Skin of body (tissue), 2 donors: ENCODE data around the gene TNFSF13. TPM values are rescaled to one million over a fixed set of nuclear protein-coding genes. Genes with fewer than 3 reads are reported as not detected.

Experiments
- DNase-seq: peaks from one replicate; lab custom pipeline; 2025; lab: John Stamatoyannopoulos, UW
- total RNA-seq: library from RNA; depleted of rRNA; stranded (reverse); fragments of >200 nt; gene quantifications from one replicate; pipeline ENCODE4 v1.2.3, GENCODE V29; 2014

TNFSF13 gene
- total RNA-seq, 1 donor from 2014 or later, result 1.7 TPM

DNA sequence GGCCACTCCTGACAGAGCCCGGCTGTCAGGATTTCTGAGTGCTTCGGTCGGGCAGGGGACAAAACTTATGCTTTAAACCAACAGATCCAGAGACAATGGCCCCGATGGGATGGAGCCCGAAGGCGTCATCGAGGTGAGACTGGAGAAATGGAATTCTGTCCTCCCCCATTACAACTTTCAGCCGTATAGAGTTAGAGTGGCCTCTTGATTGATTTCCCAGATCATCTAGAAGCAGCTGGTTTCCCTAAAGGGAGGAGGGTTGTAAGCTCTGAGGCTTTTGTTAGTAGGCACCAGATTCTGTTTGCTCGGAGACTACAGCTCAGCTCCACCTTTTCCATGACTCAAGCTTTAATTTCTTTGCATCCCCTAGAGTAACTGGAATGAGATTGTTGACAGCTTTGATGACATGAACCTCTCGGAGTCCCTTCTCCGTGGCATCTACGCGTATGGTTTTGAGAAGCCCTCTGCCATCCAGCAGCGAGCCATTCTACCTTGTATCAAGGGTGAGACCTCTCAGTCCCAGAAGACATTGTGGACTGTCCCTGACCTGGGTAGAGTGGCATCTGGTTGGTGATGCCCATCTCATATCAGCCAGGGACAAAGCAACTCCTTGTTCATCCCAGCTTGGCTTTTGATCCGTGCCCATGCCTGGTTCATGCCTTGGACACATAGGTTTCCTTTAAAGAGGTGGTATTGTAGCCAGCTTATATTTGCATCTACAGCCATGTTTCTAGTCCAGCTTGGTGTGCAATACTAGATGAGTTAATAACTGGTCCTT, 15.8 kb downstream of the TNFSF13 start:
- DNase-seq, result no peak

DNA sequence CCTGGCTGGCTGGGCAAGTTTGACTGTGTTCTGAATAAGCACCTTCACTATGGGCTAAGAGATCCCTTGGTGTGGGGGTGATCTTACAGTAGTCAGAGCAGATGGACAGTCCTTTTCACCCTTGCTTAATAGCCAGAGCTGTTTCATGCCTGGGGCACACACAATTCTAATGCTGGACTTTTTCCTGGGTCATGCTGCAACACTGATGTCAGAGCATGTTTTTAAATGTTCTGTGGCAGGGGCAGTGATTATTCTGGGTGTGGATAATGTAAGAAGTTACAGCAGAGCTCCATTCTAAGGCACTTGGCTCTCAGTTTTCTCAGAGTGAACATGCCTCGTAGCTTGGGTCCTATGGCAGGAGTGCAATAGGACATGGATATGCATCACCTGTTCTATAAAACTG, 16.9 kb downstream of the TNFSF13 start:
- no peak for DNase-seq

DNA sequence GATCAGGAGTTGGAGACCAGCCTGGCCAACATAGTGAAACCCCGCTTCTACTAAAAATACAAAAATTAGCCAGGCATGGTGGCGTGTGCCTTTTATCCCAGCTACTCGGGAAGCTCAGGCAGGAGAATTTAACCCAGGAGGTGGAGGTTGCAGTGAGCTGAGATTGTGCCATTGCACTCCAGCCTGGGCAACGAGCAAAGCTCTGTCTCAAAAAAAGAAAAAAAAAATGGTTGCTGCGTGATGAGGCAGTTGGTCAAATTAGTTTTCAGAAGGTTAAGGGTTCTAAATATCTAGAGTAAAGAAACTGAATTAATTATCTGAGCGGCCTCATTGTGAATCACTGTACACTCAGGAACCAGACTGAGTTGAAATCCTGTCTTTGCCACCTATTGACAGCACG, 17.4 kb downstream of the TNFSF13 start:
- no peak for DNase-seq

DNA sequence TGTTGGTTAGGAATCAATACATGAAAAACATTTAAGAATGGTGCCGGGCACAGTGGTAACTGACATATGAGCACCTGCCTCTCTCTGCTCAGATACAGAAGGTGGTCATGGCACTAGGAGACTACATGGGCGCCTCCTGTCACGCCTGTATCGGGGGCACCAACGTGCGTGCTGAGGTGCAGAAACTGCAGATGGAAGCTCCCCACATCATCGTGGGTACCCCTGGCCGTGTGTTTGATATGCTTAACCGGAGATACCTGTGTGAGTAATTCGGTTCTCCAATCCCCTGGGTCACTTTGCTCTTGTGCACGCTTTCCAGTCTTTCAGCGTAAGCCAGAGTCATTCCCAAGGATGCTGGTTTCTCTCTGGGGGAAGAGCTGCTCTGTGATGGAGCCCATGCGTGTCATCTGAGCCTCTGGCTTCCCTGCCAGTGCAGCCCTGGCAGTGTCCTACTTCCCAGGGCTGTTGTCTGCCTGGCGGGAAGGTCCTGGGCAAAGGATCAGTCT, 17.9 kb downstream of the TNFSF13 start:
- DNase-seq, result no peak

DNA sequence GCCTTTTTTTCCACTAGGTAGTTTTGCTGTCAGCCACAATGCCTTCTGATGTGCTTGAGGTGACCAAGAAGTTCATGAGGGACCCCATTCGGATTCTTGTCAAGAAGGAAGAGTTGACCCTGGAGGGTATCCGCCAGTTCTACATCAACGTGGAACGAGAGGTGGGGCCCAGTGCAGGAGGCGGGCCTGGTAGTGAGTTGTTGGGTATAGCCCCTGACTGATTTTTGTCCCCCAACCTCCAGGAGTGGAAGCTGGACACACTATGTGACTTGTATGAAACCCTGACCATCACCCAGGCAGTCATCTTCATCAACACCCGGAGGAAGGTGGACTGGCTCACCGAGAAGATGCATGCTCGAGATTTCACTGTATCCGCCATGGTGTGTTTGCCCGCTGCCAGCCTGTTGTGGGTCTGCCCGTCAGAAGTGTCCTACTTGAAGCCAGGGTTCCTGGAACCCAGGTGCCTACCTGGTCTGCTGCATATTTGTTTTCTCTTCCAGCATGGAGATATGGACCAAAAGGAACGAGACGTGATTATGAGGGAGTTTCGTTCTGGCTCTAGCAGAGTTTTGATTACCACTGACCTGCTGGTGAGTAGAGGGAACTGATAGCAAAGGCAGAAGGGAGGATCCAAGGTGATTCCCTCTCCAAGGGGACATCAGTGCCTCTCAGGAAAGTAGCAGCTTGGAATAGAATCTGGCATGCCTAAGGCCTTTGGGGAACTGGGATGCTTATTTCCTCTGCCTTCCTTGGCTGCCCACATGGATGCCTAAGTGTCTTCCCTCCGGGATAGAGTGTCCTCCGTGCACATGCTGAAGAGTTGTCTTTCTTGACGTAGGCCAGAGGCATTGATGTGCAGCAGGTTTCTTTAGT, 19.0 kb downstream of the TNFSF13 start:
- DNase-seq, result no peak

DNA sequence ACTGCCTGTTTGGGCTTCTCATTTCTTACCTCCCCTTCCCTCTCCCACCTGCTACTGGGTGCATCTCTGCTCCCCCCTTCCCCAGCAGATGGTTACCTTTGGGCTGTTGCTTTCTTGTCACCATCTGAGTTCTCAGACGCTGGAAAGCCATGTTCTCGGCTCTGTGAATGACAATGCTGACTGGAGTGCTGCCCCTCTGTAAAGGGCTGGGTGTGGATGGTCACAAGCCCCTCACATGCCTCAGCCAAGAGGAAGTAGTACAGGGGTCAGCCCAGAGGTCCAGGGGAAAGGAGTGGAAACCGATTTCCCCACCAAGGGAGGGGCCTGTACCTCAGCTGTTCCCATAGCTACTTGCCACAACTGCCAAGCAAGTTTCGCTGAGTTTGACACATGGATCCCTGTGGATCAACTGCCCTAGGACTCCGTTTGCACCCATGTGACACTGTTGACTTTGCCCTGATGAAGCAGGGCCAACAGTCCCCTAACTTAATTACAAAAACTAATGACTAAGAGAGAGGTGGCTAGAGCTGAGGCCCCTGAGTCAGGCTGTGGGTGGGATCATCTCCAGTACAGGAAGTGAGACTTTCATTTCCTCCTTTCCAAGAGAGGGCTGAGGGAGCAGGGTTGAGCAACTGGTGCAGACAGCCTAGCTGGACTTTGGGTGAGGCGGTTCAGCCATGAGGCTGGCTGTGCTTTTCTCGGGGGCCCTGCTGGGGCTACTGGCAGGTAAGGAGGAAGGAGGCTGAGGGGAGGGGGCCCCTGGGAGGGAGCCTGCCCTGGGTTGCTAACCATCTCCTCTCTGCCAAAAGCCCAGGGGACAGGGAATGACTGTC, 20.7 kb downstream of the TNFSF13 start, which contains the start of gene CD68:
TSS of gene CD68 (plus strand) at position 638 of the 833 bp plus-strand sequence. CDS start at position 678, 40 bp downstream.
- peak; percentile 40 for DNase-seq

DNA sequence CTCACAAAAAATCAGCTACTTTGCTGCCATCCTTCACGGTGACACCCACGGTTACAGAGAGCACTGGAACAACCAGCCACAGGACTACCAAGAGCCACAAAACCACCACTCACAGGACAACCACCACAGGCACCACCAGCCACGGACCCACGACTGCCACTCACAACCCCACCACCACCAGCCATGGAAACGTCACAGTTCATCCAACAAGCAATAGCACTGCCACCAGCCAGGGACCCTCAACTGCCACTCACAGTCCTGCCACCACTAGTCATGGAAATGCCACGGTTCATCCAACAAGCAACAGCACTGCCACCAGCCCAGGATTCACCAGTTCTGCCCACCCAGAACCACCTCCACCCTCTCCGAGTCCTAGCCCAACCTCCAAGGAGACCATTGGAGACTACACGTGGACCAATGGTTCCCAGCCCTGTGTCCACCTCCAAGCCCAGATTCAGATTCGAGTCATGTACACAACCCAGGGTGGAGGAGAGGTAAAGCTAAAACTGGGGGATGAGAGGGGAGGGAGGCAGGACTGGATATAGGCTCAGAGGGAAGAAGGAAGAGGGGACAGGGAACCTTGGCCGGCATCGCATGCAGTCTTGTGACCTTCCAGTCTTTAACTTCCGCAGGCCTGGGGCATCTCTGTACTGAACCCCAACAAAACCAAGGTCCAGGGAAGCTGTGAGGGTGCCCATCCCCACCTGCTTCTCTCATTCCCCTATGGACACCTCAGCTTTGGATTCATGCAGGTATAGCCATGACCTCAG, 21.5 kb downstream of the TNFSF13 start:
- DNase-seq, result no peak

DNA sequence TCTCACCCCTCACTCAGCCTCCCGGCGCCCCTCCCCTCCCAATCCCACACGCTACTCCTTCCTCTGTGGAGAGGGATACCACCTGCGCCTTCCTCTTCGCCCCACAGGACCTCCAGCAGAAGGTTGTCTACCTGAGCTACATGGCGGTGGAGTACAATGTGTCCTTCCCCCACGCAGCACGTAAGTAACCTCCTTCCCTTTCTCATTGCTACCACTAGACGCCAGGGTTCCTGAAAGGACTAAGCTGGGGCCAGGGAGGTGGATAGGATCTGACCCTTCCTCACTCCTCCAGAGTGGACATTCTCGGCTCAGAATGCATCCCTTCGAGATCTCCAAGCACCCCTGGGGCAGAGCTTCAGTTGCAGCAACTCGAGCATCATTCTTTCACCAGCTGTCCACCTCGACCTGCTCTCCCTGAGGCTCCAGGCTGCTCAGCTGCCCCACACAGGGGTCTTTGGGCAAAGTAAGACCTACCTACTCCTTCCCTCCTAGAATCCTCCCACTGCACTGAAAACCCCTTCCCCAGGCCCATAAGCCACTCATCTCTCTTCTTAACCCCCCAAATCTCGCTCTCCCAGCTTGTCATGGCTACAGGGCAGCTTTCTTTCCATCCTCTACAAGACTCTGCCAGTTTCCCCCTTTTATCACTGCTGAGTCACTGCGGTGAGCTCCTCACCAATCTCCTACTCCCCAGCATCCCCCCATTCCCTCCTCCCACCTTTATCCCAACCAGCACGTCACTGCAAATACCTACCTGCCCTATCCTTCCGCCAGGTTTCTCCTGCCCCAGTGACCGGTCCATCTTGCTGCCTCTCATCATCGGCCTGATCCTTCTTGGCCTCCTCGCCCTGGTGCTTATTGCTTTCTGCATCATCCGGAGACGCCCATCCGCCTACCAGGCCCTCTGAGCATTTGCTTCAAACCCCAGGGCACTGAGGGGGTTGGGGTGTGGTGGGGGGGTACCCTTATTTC, 22.3 kb downstream of the TNFSF13 start:
- DNase-seq, result no peak

DNA sequence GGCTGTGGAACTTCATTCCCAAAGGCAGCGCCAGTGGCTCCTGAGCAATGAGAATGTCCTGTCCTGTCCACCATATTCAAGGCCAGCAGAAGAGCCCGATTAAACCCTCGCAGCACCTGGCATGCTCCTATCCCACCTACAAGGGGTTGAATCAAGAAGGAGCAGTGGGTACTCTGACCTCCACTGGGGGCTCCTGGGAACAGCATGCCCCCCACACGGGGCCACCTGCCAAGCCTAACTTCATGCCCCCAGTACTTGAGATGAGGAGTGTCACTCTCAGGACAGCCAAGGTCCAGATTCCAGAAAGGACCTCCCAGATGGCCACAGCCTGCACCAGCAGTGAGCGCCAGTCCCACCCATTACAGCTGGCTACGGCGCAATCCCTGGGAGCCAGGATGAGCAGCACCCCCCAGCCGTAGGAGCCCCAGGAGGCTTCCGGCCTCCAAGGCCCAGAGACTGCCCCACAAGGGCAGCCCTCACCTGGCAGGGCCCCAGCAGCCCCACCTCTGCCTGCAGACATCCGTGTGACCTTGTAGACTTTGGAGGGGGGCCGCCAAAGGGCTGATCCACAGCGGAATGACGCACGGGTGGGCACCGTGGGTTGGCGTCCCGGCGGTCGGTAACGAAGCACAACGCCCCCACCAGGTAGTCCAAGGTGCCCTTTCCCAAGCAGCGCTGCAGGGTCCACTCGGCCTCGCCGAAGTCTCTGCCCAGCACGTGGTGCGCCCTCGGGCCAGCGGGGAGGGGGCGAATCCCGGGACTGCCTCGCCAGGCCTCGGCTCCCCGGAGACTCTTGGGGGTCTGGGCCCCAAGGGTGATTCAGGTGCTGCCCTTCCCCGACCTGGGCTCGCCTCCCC, 24.1 kb downstream of the TNFSF13 start:
- no peak for DNase-seq

DNA sequence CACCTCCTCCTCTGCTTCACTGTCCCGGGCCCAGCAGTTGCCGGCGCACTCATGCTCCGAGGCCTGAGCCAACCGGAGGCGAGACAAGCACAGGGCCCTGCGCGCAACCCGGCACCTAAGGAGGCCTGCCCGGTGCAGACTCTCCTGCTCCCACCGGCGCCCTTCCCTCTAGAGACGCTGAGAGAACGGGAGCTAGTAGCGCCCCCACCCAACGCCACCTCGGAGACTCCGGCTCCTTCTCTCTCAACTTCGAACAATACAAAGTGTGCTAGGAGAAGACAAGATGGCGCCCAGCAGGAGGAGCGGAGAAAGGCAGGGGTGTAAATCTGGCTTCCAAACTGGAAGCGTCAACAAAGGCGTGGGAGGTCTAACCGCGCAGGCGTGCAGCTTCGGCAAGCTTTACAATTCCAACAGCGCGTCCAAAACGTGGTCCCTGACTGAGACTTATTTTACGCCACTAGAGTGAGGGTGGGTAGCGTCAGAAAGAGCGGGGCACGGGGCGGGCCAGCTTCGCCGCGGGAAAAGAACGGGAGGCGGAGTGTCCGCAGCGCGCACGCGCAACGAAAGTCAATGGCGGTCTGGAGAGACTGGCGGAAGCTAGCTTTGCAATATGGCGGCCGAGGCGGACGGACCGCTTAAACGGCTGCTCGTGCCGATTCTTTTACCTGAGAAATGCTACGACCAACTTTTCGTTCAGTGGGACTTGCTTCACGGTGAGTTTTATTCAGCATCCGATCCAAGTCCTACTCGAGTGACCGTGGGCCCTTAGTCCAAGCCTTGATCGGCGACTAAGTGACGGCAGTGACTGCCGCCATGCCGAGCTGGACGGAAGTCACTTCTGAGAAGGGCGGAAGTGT, 24.9 kb downstream of the TNFSF13 start, which contains the start of gene MPDU1:
TSS of gene MPDU1 (plus strand) at position 600 of the 857 bp plus-strand sequence. CDS start at position 611, 11 bp downstream.
- peak; percentile 100 for DNase-seq

DNA sequence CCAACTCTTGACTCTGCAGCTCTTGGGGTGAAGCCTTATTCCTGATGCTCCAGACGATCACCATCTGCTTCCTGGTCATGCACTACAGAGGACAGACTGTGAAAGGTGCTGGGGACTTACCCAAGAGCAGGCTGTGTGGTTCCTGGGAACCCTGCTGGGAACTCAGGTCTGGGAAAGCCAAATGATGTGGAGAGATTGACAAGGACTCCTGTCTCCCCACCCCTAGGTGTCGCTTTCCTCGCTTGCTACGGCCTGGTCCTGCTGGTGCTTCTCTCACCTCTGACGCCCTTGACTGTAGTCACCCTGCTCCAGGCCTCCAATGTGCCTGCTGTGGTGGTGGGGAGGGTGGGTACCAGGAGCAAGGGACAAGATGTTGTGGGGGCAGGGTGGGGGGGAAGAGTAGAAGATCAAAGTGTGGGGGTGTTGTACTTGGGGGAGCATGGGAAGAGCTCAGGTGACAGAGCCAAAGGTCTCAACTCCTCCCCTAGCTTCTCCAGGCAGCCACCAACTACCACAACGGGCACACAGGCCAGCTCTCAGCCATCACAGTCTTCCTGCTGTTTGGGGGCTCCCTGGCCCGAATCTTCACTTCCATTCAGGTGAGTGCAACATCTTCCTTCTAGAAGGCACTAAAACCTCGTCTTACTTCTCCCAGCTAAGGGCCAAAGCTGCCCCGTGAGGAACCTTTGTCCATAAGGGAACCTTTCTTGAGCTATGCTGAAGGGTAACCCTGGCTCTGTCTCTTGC, 28.3 kb downstream of the TNFSF13 start:
- DNase-seq, result no peak

DNA sequence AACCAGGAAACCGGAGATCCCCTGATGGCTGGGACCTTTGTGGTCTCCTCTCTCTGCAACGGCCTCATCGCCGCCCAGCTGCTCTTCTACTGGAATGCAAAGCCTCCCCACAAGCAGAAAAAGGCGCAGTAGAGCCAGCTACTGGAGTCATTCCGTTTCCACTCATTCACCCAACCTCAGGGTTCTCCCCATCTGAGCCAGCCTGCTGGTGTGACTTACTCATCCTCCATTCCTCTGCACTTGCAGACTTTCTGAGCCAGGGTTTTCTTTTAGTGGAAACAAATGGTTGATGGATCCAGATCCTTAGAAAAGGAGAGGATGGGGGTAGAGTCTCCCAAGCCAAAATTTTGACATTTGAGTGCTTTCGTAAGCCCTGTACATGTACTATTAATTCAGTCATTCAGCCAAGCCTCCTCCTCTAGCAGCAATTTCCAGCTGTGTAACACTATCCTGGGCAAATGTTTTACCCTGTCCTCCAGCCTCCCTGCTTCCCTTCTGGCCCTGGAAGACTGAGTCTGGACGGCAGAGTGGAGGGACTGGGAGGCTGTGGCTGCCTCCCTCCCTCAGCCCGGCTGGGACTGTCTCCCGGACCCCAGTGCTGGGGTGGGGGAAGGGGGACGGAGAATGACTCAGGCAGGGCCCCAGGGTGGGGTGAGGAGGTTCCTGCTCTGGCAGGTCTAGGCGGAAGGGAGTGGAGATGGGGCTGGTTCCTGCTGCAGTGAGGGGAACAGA, 29.0 kb downstream of the TNFSF13 start:
- DNase-seq, result no peak

DNA sequence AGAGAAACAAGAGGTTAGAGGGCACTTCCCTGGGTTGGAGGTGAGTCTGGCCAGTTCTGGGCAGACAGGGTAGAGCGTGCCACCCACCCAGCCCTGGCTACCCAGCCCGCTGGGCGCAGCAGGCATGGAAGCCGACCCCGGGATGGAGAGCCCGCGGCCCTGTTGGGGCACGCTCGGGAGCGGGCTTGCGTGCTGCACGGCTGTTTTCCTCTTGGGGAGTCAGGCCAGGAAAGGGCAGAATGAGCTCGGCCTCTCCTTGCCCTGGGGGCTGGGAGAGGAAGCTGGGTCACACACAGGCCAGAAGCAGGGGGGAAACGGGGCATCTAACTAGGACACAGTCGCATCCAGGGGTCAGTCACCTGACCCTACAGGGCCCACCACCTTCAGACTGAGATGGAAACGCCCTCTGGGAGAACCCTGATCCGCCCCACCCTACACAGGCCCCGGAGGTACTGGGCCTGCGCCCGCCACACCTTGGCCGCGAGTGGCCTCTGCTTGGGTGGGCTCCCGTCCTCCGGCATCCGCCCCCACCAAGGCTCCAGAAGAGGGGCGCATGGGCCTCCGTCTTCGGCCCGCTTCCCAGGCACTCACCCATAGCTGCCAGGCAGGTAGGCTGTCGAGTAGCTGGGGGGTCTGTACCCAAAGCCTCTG, 30.1 kb downstream of the TNFSF13 start:
- no peak for DNase-seq

DNA sequence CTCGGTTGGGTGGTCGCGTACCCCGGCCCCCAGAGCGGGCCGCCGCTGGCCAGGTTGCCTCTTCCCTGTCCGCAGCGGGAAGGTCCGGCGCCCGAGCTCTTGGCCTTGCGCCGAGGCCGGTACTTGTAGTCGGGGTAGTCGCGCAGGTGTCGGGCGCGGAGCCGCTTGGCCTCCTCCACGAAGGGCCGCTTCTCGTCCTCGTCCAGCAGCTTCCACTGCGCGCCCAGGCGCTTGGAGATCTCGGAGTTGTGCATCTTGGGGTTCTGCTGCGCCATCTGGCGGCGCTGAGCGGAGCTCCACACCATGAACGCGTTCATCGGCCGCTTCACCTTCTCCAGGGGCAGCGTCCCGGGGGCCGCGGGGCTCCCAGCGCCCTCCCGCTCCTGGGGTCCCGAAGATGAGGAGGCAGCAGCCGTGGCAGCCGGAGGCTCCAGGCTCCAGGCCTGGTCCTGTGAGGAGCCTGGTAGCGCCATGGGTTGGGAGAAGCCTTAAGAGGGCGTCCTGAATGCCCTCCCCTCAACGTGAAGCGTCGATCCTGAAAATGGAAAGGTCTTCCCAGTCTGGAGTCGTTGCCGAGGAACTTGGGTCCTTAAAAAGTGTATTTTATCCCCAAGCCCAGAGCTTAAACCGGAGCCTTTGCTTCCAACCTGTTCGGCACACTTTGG, 30.8 kb downstream of the TNFSF13 start:
- DNase-seq, result peak; percentile 64
